Cardiac fibroblast (primary cell): ENCODE measurements around the gene FNDC8.

Source experiments
- DNase-seq, 2 donors: peaks; one replicate each; pipeline versions ENCODE4 v3.0.0 to v3.0.0-alpha.2; 2010; ENCODE audit warnings: low read depth in 2 of 2
- H3K4me3 ChIP-seq, 2 donors: replicated peaks in 1 of 2; 1 replicate in 1 of 2; 2 replicates in 1 of 2; pipeline ENCODE4 v1.5.1; 2011; ENCODE audit warnings: low read depth in 2 of 2, low read length in 2 of 2, mild to moderate bottlenecking in 2 of 2, moderate library complexity in 1 of 2
- TF ChIP-seq, protein P1 (sequence below): IDR thresholded peaks from one replicate; pipeline ENCODE4 v1.5.1; 2011; ENCODE audit warnings: low read depth, mild to moderate bottlenecking, low read length, inconsistent platforms

Gene FNDC8

DNA sequence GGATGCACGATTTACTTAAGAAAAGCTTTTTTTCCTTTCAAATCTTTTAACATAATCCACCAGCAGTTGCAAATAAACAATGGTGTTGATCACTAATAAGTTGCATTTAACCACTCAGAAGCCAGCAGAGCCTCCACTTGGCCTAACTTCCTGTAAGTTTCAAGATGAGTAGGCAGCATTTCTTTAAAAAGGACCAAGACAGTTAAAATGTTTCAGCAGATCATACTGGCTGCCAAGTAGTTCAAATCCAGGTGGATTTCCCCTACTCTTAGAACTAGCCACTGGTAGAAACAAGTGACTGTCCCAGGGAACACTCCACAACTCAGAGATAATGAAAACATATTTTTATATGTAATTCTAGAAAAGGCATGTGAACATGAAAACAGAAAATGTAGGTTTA is 40.9 kb upstream of the FNDC8 start:
- DNase-seq: no peak
- TF ChIP-seq, protein P1, sequence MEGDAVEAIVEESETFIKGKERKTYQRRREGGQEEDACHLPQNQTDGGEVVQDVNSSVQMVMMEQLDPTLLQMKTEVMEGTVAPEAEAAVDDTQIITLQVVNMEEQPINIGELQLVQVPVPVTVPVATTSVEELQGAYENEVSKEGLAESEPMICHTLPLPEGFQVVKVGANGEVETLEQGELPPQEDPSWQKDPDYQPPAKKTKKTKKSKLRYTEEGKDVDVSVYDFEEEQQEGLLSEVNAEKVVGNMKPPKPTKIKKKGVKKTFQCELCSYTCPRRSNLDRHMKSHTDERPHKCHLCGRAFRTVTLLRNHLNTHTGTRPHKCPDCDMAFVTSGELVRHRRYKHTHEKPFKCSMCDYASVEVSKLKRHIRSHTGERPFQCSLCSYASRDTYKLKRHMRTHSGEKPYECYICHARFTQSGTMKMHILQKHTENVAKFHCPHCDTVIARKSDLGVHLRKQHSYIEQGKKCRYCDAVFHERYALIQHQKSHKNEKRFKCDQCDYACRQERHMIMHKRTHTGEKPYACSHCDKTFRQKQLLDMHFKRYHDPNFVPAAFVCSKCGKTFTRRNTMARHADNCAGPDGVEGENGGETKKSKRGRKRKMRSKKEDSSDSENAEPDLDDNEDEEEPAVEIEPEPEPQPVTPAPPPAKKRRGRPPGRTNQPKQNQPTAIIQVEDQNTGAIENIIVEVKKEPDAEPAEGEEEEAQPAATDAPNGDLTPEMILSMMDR: no peak
- no peak overlapping the region for H3K4me3 ChIP-seq

DNA sequence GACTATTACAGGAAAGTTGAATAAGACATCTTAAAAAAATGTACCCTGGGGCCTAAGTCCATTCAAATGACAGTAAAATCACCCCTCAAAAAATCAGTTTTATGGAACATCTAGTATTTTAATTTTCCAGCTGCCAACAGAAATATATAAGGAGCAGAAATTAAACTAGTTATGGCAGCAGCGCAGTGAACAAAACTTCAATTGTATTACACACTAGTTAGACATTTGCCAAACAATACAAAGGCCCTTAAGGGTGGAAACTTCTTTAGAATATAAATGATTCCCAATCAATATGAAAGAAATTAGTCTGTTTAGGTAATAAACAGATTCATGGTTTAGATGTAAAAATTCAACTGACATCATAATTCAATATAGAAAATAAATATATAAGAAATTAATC is 39.8 kb upstream of the FNDC8 start:
- TF ChIP-seq, protein P1: no peak
- DNase-seq: no peak
- H3K4me3 ChIP-seq: no peak overlapping the region

DNA sequence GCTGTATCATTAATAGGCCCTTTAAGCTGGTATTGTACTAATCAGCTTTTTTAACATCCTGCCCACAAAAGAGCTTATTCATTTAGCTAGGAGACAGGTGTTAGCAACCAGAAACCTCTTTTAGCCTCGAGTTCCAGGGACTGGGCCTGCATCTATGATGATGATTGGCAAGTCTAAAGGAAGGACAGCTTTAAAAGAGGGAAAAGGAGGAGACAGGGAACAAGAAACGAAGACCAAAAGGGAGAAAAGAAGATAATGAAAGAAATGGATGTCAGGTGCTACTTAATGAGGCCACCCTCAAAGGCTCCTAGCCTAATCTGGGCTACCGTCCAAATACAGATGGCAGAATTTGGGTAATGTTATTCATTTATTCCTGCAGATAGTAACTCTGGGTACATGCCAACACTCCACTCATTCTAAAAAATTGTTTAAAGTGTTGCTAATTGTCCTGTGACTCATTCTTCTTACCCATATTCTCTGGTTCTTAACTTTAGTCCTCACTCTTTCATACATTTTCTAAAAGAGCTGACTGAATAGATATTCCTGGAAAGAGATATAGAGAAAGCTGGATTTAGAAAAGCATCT is 39.2 kb upstream of the FNDC8 start:
- H3K4me3 ChIP-seq: no peak overlapping the region
- DNase-seq: peak; percentile 75 to 86
- TF ChIP-seq, protein P1: no peak

DNA sequence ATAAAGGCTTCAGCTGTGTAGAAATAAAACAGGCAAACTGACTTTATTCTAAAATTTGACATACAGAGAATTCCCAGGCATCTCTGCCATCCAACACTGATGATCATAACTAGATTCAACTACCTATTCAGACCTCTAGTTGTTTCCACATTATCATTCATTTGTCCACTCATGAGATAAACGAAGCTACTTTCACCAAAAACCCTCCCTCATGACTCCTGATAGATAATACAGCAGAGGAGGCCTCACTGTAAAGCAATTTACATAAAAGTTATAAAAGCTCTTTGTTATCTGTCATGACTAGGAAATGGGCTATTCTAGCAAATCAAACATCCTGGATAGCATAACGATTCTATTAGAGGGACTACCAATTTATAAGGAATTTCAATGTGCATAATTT is 38.3 kb upstream of the FNDC8 start:
- no peak for DNase-seq
- TF ChIP-seq, protein P1: no peak
- H3K4me3 ChIP-seq: no peak overlapping the region

DNA sequence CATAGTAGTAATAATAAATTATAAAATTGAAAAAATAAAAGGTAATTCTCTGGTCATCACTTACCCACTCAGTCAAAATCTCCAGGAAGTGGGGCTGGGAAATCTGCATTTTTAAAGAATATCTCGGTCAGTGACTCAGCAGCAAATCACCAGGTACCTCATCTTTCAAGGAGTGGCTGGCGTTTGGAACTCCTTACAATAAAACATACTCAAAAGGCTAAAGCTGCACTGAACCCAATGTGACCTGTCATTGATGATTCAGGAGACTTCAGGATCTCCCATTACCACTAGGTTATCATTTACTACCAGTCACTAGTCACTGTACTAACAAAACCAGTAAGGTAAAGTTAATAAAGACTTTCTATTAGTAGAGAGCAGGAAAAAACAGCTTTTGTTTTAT is 36.4 kb upstream of the FNDC8 start:
- no peak overlapping the region for H3K4me3 ChIP-seq
- TF ChIP-seq, protein P1: no peak
- DNase-seq: peak in 1 of 2 donors; percentile 74

DNA sequence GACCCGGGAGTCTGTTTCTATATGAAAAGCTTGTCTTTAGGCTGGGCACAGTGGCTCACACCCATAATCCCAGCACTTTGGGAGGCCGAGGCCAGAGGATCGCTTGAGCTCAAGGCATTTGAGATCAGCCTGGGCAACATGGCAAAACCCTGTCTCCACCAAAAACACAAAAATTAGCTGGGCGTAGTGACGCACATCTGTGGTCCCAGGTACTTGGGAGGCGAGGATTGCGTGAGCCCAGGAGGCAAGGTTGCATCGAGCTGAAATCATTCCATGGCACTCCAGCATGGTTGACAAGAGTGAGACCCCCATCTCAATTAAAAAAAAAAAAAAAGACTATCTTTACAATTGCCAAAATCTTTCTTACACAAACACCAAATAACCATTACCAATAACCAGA is 35.3 kb upstream of the FNDC8 start:
- TF ChIP-seq, protein P1: no peak
- no peak for DNase-seq
- H3K4me3 ChIP-seq: no peak overlapping the region
